Smooth muscle cell (in vitro differentiated cells): ENCODE data around the gene SPG7. TPM values are rescaled to one million over a fixed set of nuclear protein-coding genes. Genes with fewer than 3 reads are reported as not detected.

Experiments
- DNase-seq: peaks from one replicate; lab custom pipeline; 2025; ENCODE audit not compliant: unreplicated experiment; lab: John Stamatoyannopoulos, UW
- H2AFZ ChIP-seq: fragments of 200-600 bp; sonication (generic); 2 replicates; pipeline ENCODE4 v1.6.0; 2016; ENCODE audit warnings: antibody characterized with exemption, low read depth, mild to moderate bottlenecking
- H3F3A ChIP-seq: fragments of 200-600 bp; sonication (generic); 2 replicates; pipeline ENCODE4 v1.6.0; 2017; ENCODE audit warnings: antibody characterized with exemption, low read depth
- H3K27ac ChIP-seq: fragments of 200-600 bp; sonication (generic); 2 replicates; pipeline ENCODE4 v1.5.1; 2016; ENCODE audit warnings: low read depth, mild to moderate bottlenecking
- H3K27me3 ChIP-seq: fragments of 200-600 bp; sonication (generic); 2 replicates; pipeline ENCODE4 v1.6.1; 2016; ENCODE audit warnings: low read depth, mild to moderate bottlenecking
- H3K36me3 ChIP-seq: fragments of 200-600 bp; sonication (generic); 2 replicates; pipeline ENCODE4 v1.5.1; 2016; ENCODE audit warnings: low read depth
- H3K4me1 ChIP-seq: fragments of 200-600 bp; sonication (generic); 2 replicates; pipeline ENCODE4 v1.5.1; 2016; ENCODE audit warnings: low read depth
- H3K4me2 ChIP-seq: fragments of 200-600 bp; sonication (generic); 2 replicates; pipeline ENCODE4 v1.6.0; 2016; ENCODE audit warnings: mild to moderate bottlenecking
- H3K4me3 ChIP-seq: fragments of 200-600 bp; sonication (generic); 2 replicates; pipeline ENCODE4 v1.5.1; 2016; ENCODE audit warnings: mild to moderate bottlenecking
- H3K79me2 ChIP-seq: fragments of 200-600 bp; sonication (generic); 2 replicates; pipeline ENCODE4 v1.6.0; 2016; ENCODE audit warnings: low read depth, mild to moderate bottlenecking
- H3K9ac ChIP-seq: fragments of 200-600 bp; sonication (generic); 2 replicates; pipeline ENCODE4 v1.6.0; 2016; ENCODE audit warnings: low read depth
- H3K9me3 ChIP-seq: fragments of 200-600 bp; sonication (generic); replicated peaks from 2 replicates; pipeline ENCODE4 v1.5.1; 2016; ENCODE audit warnings: low read depth
- H4K20me1 ChIP-seq: fragments of 200-600 bp; sonication (generic); 2 replicates; pipeline ENCODE4 v1.6.0; 2016; ENCODE audit warnings: low read depth
- CTCF ChIP-seq: fragments of 200-600 bp; sonication (generic); IDR thresholded peaks from 2 replicates; pipeline ENCODE4 v1.5.1; 2017; ENCODE audit warnings: borderline replicate concordance, mild to moderate bottlenecking, antibody characterized with exemption; ENCODE audit not compliant: insufficient read depth, poor library complexity, severe bottlenecking
- WGBS: methylation state at CpG from one replicate; pipeline ENCODE4 v1.1.7; 2016; ENCODE audit warnings: low lambda C conversion rate; 5-methylcytosine and 5-hydroxymethylcytosine counted together
- polyA plus RNA-seq: library from polyadenylated mRNA; unstranded; fragments of >200 nt; fragmentation: Nextera tagmentation; extraction: Ambion mirVana; gene quantifications from 2 replicates; pipeline ENCODE4 v1.2.1, GENCODE V29; 2016
- total RNA-seq: library from RNA; depleted of rRNA; stranded (reverse); fragments of >200 nt; gene quantifications from 2 replicates; pipeline ENCODE4 v1.2.3, GENCODE V29; 2014

SPG7 gene
- total and polyA plus RNA-seq, 2 experiments from 2014 or later = 49.3 to 61.4 TPM

- no peaks in the 10 kb centered on the region for H3K9me3 ChIP-seq
- no peaks in the 10 kb centered on the region for H3F3A ChIP-seq
- no peak overlapping the region for H2AFZ ChIP-seq
- WGBS = 89% methylated on average over 20 of the region's 20 CpGs
- H3K36me3 ChIP-seq = peaks cover 6% of the 10 kb centered on the region
- H3K27me3 ChIP-seq = no peaks in the 10 kb centered on the region
- peaks cover 36% of the 10 kb centered on the region for H4K20me1 ChIP-seq
- TF ChIP-seq CTCF = no peak
- no peaks in the 10 kb centered on the region for H3K4me1 ChIP-seq
- no peak overlapping the region for H3K4me2 ChIP-seq
- H3K9ac ChIP-seq = no peak overlapping the region
- H3K79me2 ChIP-seq = peaks cover 12% of the 10 kb centered on the region
- H3K4me3 ChIP-seq = no peak overlapping the region
- no peak overlapping the region for H3K27ac ChIP-seq
- no peak for DNase-seq
Observed at GRCh38 chr16:89525146-89525913, 17.1 kb downstream of the SPG7 start.

GRCh38 chr16:89529097-89529496 is 20.9 kb downstream of the SPG7 start:
- DNase-seq = no peak
- no peaks in the 10 kb centered on the region for H3K4me1 ChIP-seq
- no peak for TF ChIP-seq CTCF
- no peak overlapping the region for H3K27ac ChIP-seq
- H3K36me3 ChIP-seq = peaks cover 6% of the 10 kb centered on the region
- H3K9me3 ChIP-seq = no peaks in the 10 kb centered on the region
- H3F3A ChIP-seq = no peaks in the 10 kb centered on the region
- peaks cover 8% of the 10 kb centered on the region for H4K20me1 ChIP-seq
- no peak overlapping the region for H3K4me2 ChIP-seq
- no peak overlapping the region for H2AFZ ChIP-seq
- H3K4me3 ChIP-seq = no peak overlapping the region
- no peak overlapping the region for H3K9ac ChIP-seq
- 88% methylated on average over 16 of the region's 16 CpGs for WGBS
- H3K27me3 ChIP-seq = no peaks in the 10 kb centered on the region
- no peaks in the 10 kb centered on the region for H3K79me2 ChIP-seq

GRCh38 chr16:89530401-89531381 is 22.5 kb downstream of the SPG7 start:
- Histone ChIP-seq H3K9me3 (no peaks in the 10 kb centered on the region), H3K9ac (no peak overlapping the region), H2AFZ (no peak overlapping the region), H3K4me1 (no peaks in the 10 kb centered on the region), H3K27me3 (no peaks in the 10 kb centered on the region), H4K20me1 (peaks cover 16% of the 10 kb centered on the region), H3K4me3 (no peak overlapping the region), H3K27ac (no peak overlapping the region), H3K79me2 (no peaks in the 10 kb centered on the region), H3K36me3 (peaks cover 6% of the 10 kb centered on the region), H3K4me2 (no peak overlapping the region), H3F3A (no peaks in the 10 kb centered on the region)
- TF ChIP-seq CTCF = no peak
- DNase-seq = no peak
- 95% methylated on average over 37 of the region's 37 CpGs for WGBS
